Brain microvascular endothelial cell (primary cell): ENCODE measurements around the gene GOT1.

Experiments used
- DNase-seq: peaks from one replicate; pipeline ENCODE4 v3.0.0-alpha.2; 2020
- H3K27ac ChIP-seq: fragments of 250-450 bp; sonication (Bioruptor Pico); 2 replicates; pipeline ENCODE4 v1.5.1; 2020; ENCODE audit warnings: mild to moderate bottlenecking, moderate library complexity
- H3K27me3 ChIP-seq: fragments of 250-450 bp; sonication (Bioruptor Pico); replicated peaks from 2 replicates; pipeline ENCODE4 v1.5.1; 2020; ENCODE audit warnings: mild to moderate bottlenecking
- H3K36me3 ChIP-seq: fragments of 250-450 bp; sonication (Bioruptor Pico); replicated peaks from 2 replicates; pipeline ENCODE4 v1.5.1; 2020; ENCODE audit warnings: mild to moderate bottlenecking
- H3K4me3 ChIP-seq: 2 replicates; pipeline ENCODE4 v1.5.1; 2011; ENCODE audit warnings: low read depth, mild to moderate bottlenecking, control low read depth, low read length, moderate library complexity
- CTCF ChIP-seq: IDR thresholded peaks from 2 replicates; pipeline ENCODE4 v1.5.1; 2011; ENCODE audit warnings: low read depth, mild to moderate bottlenecking, moderate library complexity, low read length, control low read depth, inconsistent platforms; ENCODE audit errors: missing control alignments
- in situ Hi-C: cut with HindIII; loops from 2 replicates; pipeline ENCODE4 v1.10.0; 2017; ENCODE audit warnings: low sequenced_read_pairs, low pct_ligation_motif_present

The GOT1 gene

DNA sequence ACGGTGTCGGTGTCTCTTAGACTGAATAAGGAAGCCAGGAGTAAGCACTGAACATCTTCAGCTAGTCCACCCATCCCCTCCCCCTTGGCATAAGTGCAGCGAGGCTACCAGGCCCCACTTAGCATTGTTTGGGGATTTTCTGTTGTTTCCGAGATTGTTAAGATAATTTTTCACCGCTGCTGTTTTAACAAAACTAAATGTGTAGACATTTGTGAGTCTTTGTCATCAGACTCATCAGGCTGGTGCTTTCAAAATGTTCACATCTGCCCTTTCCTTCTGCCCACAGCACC, 21.0 kb upstream of the GOT1 start:
- Histone ChIP-seq H3K27me3 (peaks cover 61% of the 10 kb centered on the region), H3K27ac (no peak overlapping the region)
- in situ Hi-C loops, result no loop called here

GRCh38 chr10:99450624-99451498, 20.4 kb upstream of the GOT1 start:
- in situ Hi-C loops, result no loop called here
- TF ChIP-seq CTCF, result no peak
- Histone ChIP-seq H3K4me3 (no peak overlapping the region), H3K27ac (no peak overlapping the region), H3K36me3 (no peaks in the 10 kb centered on the region), H3K27me3 (peaks cover 61% of the 10 kb centered on the region)
- DNase-seq, result no peak

More for the DNA sequence above, 21.0 kb upstream of the GOT1 start:
- TF ChIP-seq CTCF, result no peak
- no peak for DNase-seq
- no peak overlapping the region for H3K4me3 ChIP-seq
- H3K36me3 ChIP-seq, result no peaks in the 10 kb centered on the region

DNA sequence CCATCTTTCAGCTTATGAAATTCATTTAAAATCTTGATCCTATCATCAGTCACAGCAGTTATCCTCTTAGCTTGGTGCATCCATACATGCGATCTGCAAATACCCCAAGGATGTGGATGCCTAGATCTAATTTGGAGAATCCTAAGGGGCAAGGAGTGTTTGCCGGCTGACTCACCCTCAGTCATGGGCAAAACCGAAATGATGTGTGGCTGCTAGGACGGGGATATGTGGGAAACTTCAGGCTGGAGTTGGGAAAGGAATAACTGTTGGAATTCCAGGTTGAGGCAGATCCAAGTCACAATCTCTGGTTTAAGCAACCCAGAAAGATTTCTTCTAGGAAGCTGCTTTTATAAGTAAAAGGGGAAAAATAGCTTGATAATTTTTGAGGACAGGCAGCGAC, 19.7 kb upstream of the GOT1 start:
- in situ Hi-C loops, result no loop called here
- Histone ChIP-seq H3K27me3 (peaks cover 61% of the 10 kb centered on the region), H3K4me3 (no peak overlapping the region), H3K27ac (no peak overlapping the region), H3K36me3 (no peaks in the 10 kb centered on the region)
- no peak for TF ChIP-seq CTCF
- DNase-seq, result no peak

DNA sequence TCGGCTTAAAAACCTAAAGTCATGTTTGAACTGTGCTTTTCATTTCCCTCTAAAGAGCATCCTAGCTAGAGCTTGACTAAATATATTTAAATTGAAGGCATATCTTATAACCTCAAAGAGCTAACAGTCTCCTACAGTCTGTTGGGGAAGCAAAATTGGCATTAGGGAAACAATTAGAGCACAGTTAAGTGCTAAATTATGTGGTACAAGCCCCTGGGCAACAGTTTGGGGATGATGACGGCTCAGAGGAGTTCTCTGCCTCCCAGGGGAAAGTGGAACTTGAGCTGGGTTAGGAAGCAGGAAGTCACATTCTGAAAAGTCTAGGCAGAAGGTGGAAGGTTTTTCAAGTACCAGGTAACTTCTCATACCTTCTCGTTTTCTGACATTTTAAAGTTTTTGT, 18.6 kb upstream of the GOT1 start:
- no peak overlapping the region for H3K27ac ChIP-seq
- no peak for TF ChIP-seq CTCF
- H3K4me3 ChIP-seq, result no peak overlapping the region
- in situ Hi-C loops, result no loop called here
- no peak for DNase-seq
- no peaks in the 10 kb centered on the region for H3K36me3 ChIP-seq
- H3K27me3 ChIP-seq, result peaks cover 61% of the 10 kb centered on the region

GRCh38 chr10:99444383-99445045, 14.1 kb upstream of the GOT1 start:
- Histone ChIP-seq H3K4me3 (no peak overlapping the region), H3K27me3 (peaks cover 23% of the 10 kb centered on the region), H3K36me3 (no peaks in the 10 kb centered on the region), H3K27ac (no peak overlapping the region)
- no peak for DNase-seq
- in situ Hi-C loops, result no loop called here
- no peak for TF ChIP-seq CTCF

DNA sequence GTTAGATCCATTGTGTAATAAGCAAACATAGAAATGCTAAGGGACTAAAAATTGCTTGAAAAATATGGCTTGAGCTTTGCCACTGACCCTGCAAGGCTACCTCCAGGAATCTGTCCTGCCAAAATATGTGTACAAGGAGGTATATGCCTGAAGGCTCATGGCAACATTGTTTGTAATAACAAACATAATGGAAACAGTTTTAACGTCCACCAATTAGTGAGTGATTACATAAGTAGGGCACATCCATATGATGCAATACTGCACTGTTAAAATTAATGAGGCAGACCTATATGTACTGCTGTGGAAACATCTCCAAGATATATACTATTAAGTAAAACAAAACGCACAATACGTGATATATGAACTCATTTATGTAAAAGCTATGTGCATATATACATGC, 13.1 kb upstream of the GOT1 start:
- Histone ChIP-seq H3K27me3 (peaks cover 13% of the 10 kb centered on the region), H3K36me3 (no peaks in the 10 kb centered on the region), H3K4me3 (no peak overlapping the region), H3K27ac (no peak overlapping the region)
- in situ Hi-C loops, result no loop called here
- DNase-seq, result no peak
- no peak for TF ChIP-seq CTCF
